ENCODE results near the gene SOHLH1.
A peak's percentile ranks its signal among the peaks of the same experiment; 100 is the strongest.

SOHLH1 gene

DNA sequence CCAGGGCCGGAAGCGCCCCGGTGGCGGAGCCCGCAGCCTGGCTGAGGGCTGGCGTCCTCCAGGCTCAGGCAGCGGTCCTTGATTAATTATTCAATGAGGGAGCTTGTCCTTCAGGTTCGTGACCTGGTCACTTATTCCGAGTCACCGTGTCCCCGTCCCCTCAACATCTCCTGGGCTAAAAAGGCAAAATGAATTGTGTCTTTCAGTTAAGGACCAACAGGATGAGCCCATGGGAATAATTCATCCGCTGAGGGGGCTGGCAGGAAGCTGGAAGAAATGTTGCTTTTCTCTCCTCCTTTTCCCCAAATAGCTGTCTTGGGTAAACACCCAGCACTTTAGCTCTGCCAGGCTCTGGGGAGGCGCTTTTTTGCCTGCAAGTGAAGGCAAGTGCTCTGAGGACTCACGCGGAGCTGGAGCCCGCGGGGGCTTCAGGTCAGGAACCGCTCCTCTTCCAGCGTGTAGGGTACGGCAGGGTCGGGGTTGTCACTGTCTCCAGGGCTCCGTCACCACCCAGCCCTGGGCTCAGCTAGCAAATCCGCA is 15.8 kb upstream of the SOHLH1 start:
- POLR2A ChIA-PET: no interaction called here
- CTCF ChIA-PET: no interaction called here
- TF ChIP-seq, protein P1, sequence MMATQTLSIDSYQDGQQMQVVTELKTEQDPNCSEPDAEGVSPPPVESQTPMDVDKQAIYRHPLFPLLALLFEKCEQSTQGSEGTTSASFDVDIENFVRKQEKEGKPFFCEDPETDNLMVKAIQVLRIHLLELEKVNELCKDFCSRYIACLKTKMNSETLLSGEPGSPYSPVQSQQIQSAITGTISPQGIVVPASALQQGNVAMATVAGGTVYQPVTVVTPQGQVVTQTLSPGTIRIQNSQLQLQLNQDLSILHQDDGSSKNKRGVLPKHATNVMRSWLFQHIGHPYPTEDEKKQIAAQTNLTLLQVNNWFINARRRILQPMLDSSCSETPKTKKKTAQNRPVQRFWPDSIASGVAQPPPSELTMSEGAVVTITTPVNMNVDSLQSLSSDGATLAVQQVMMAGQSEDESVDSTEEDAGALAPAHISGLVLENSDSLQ (IDR thresholded peaks at IDR 0.05): no peak
- no peak for TF ChIP-seq NFRKB (IDR thresholded peaks at IDR 0.05)
- TF ChIP-seq BHLHE40 (IDR thresholded peaks at IDR 0.05; ENCODE audit: borderline replicate concordance): no peak
- TF ChIP-seq L3MBTL2 (conservative IDR thresholded peaks at IDR 0.05): no peak
- TF ChIP-seq FOXK2 (IDR thresholded peaks at IDR 0.05): no peak
- TF ChIP-seq SUZ12 (IDR thresholded peaks at IDR 0.05): no peak
- no peak for TF ChIP-seq ZNF384 (IDR thresholded peaks at IDR 0.05)
- DNase-seq (ENCODE audit: extremely low spot score): no peak

DNA sequence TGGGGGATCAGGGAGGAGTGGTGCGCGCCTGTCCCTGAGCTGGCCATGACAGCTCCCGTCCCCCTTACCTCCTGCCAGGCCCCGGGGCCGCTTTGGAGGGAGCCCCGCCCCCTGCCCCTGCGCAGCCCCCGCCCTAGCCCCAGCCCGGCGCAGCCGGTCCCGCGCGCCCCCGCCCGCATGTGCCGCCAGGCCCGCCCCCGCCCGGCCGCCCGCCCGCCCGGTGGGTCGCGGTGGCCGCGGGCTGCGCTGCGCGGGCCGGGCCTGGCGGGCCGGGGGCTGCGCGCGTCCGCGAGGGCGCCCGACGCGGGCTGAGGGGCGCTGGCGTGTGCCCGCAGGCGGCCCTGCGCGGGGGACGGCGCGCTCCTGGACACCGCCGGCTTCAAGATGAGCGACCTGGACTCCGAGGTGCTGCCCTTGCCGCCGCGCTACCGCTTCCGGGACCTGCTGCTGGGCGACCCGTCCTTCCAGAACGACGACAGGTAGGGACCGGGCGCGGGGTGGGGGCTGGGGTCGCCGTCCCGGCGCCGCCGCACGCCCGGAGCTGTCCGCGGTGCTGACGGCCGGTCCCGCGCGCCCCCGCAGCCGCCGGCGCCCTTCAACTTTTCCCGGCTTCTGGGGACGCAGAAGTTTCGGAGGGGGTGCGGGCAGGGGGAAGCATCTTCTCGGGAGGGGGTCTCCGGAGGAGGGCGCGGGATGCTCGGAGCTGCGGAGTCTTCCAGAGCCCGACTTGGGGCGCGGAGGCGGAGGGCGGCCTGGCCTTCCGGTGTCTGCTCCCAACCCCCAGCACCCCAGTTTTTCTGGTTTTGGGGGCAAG is 15.2 kb upstream of the SOHLH1 start:
- peak; percentile 43 for DNase-seq (ENCODE audit: extremely low spot score)
- POLR2A ChIA-PET: no interaction called here
- TF ChIP-seq, protein P1 (IDR thresholded peaks at IDR 0.05): no peak
- TF ChIP-seq FOXK2 (IDR thresholded peaks at IDR 0.05) (no peak), ARNT (IDR thresholded peaks at IDR 0.05) (no peak), NFRKB (IDR thresholded peaks at IDR 0.05) (no peak), ELF4 (IDR thresholded peaks at IDR 0.05) (no peak)
- CTCF ChIA-PET: no interaction called here

DNA sequence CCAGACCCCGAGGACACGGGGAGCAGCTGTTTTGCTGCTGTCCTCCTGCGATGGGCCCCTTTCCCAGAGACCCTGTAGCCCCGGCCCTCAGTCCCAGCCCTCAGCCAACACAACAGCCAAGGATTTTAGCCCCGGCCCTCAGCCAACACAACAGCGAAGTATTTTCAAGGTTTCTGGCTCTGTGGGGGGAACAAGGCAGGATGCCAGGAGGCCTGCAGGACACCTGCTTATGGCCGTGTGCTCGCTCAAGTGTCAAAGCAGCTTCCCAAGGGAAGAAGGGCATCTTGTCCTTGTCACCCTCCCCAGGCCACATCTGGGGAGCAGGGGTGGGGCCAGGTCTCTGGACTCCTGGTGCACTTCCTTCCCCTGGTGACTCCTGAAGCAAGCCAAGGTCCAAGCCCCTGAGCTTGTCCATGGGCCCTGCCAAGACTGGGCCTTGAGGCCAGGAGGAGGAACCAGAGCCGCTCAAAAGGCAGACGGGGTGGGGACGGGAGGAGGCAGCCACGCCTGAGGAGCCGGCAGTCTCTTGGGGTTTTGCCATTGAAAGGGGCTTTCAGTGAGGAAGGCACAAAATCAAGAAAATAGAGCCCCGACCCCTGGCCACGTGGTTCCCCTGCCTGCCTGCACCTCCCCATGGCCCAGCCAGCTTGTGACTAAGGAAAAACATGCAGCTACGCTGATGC is 13.5 kb upstream of the SOHLH1 start:
- POLR2A ChIA-PET: no interaction called here
- CTCF ChIA-PET: no interaction called here
- DNase-seq (ENCODE audit: extremely low spot score): no peak
- TF ChIP-seq NFRKB (IDR thresholded peaks at IDR 0.05) (no peak), BHLHE40 (IDR thresholded peaks at IDR 0.05; ENCODE audit: borderline replicate concordance) (no peak), CTBP1 (IDR thresholded peaks at IDR 0.05; ENCODE audit: borderline replicate concordance) (no peak), ZNF384 (IDR thresholded peaks at IDR 0.05) (no peak), ELF4 (IDR thresholded peaks at IDR 0.05) (no peak), HDGF (IDR thresholded peaks at IDR 0.05; ENCODE audit: borderline replicate concordance) (no peak), FOXA1 (IDR thresholded peaks at IDR 0.05) (no peak), FOXK2 (IDR thresholded peaks at IDR 0.05) (no peak), LEF1 (IDR thresholded peaks at IDR 0.05; ENCODE audit: borderline replicate concordance) (no peak), ARNT (IDR thresholded peaks at IDR 0.05) (no peak), SUZ12 (IDR thresholded peaks at IDR 0.05) (no peak), L3MBTL2 (conservative IDR thresholded peaks at IDR 0.05) (no peak), SP1 (IDR thresholded peaks at IDR 0.05) (no peak)

DNA sequence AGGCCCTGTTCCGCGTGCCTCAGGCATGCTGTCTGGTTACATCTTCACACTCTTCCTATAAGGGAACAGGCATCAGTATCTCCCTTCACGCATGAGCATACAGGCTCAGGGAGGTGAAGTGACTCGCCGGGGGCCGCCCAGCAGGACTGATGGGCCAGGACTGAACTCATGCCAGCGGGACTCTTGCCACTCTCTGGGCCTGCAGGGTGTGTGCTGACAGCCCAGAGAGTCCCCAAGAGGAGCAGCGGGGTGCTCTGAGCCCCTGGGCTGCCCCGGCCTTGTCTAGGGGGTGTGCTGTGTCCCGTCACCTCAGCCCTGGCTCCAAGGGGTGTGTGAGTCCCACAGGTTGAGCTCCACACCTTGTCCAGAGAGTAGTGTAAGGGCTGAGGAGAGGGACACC is 12.6 kb upstream of the SOHLH1 start:
- POLR2A ChIA-PET: no interaction called here
- CTCF ChIA-PET: no interaction called here
- TF ChIP-seq BHLHE40 (IDR thresholded peaks at IDR 0.05; ENCODE audit: borderline replicate concordance): no peak
- no peak for TF ChIP-seq L3MBTL2 (conservative IDR thresholded peaks at IDR 0.05)
- no peak for TF ChIP-seq CTBP1 (IDR thresholded peaks at IDR 0.05; ENCODE audit: borderline replicate concordance)
- TF ChIP-seq HDGF (IDR thresholded peaks at IDR 0.05; ENCODE audit: borderline replicate concordance): no peak
- TF ChIP-seq FOXM1 (IDR thresholded peaks at IDR 0.05; ENCODE audit: borderline replicate concordance): no peak
- no peak for TF ChIP-seq ZNF384 (IDR thresholded peaks at IDR 0.05)
- no peak for TF ChIP-seq SP1 (IDR thresholded peaks at IDR 0.05)
- no peak for DNase-seq (ENCODE audit: extremely low spot score)

GRCh38 chr9:135711391-135711790 is 12.1 kb upstream of the SOHLH1 start:
- TF ChIP-seq ELF4 (IDR thresholded peaks at IDR 0.05) (no peak), HDGF (IDR thresholded peaks at IDR 0.05; ENCODE audit: borderline replicate concordance) (no peak), CTBP1 (IDR thresholded peaks at IDR 0.05; ENCODE audit: borderline replicate concordance) (no peak), ZNF384 (IDR thresholded peaks at IDR 0.05) (no peak), SP1 (IDR thresholded peaks at IDR 0.05) (no peak), ARNT (IDR thresholded peaks at IDR 0.05) (no peak), NFRKB (IDR thresholded peaks at IDR 0.05) (no peak), LEF1 (IDR thresholded peaks at IDR 0.05; ENCODE audit: borderline replicate concordance) (no peak), FOXA1 (IDR thresholded peaks at IDR 0.05) (no peak), FOXK2 (IDR thresholded peaks at IDR 0.05) (no peak), TARDBP (IDR thresholded peaks at IDR 0.05) (no peak), BHLHE40 (IDR thresholded peaks at IDR 0.05; ENCODE audit: borderline replicate concordance) (no peak), FOXM1 (IDR thresholded peaks at IDR 0.05; ENCODE audit: borderline replicate concordance) (no peak)
- TF ChIP-seq, protein P1 (IDR thresholded peaks at IDR 0.05): no peak
- DNase-seq (ENCODE audit: extremely low spot score): no peak
- ChIA-PET POLR2A (no interaction called here), CTCF (no interaction called here)

- POLR2A ChIA-PET: no interaction called here
- no peak for DNase-seq (ENCODE audit: extremely low spot score)
- CTCF ChIA-PET: no interaction called here
- no peak for TF ChIP-seq ZNF384 (IDR thresholded peaks at IDR 0.05)
- no peak for TF ChIP-seq SUZ12 (IDR thresholded peaks at IDR 0.05)
- TF ChIP-seq BHLHE40 (IDR thresholded peaks at IDR 0.05; ENCODE audit: borderline replicate concordance): no peak
- no peak for TF ChIP-seq FOXA1 (IDR thresholded peaks at IDR 0.05)
- TF ChIP-seq FOXK2 (IDR thresholded peaks at IDR 0.05): no peak
- no peak for TF ChIP-seq HDGF (IDR thresholded peaks at IDR 0.05; ENCODE audit: borderline replicate concordance)
- TF ChIP-seq ARNT (IDR thresholded peaks at IDR 0.05): no peak
- no peak for TF ChIP-seq SP1 (IDR thresholded peaks at IDR 0.05)
- no peak for TF ChIP-seq LEF1 (IDR thresholded peaks at IDR 0.05; ENCODE audit: borderline replicate concordance)
- no peak for TF ChIP-seq TARDBP (IDR thresholded peaks at IDR 0.05)
- no peak for TF ChIP-seq L3MBTL2 (conservative IDR thresholded peaks at IDR 0.05)
- TF ChIP-seq, protein P1 (IDR thresholded peaks at IDR 0.05): no peak
- no peak for TF ChIP-seq NFRKB (IDR thresholded peaks at IDR 0.05)
- TF ChIP-seq ELF4 (IDR thresholded peaks at IDR 0.05): no peak
- no peak for TF ChIP-seq FOXM1 (IDR thresholded peaks at IDR 0.05; ENCODE audit: borderline replicate concordance)
- TF ChIP-seq CTBP1 (IDR thresholded peaks at IDR 0.05; ENCODE audit: borderline replicate concordance): no peak
These were observed 8.9 kb upstream of the SOHLH1 start for GRCh38 chr9:135708164-135708563.

All from HEK293T (cell line).